ENCODE data around the gene ALOX15B.

Gene ALOX15B

DNA sequence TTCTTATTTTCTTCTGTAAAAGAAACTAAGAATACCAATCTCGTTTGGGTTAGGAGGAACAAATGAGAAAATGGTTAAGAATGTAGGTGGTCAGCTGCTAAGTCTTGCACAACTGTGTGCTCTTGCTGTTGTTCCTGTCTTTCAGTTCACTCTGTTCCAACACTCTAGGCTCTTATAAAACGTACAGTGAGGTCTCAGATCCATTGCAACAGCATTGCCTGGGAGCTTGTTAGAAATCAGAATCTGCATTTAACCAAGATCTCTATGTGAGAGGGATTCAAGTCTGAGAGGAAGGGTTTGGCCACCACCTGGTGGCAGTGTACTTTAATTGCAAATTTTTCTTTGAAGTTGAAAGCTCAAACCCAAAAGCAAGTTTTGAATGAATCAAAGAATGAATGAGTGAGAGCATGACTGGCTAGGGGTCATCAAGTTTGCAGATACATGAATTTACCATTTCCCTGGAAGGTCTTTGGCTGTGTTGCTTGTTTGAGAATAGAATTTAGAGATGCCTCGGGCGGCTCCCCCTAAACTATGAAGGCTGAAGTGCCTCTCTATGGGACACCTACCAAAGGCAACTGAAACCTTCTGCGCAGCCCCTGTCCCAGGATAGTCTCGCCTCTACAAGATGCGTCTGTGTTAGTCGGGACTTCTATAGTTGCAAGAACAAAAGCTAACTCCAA is 2.5 kb downstream of the ALOX15B start:
- no peak overlapping the region for H3K27ac Mint-ChIP-seq
- no peaks in the 10 kb centered on the region for H3K9me3 Mint-ChIP-seq
- H3K4me1 Mint-ChIP-seq (ENCODE audit: low read depth) = peaks cover 66% of the 10 kb centered on the region
- intact Hi-C loops (cut with micrococcal nuclease) = loop anchor here (1.0 to 2.0 kb wide), 3 partner anchors 25 to 129 kb away; no protein-coding TSS in a partner anchor
- H3K27me3 Mint-ChIP-seq = peaks cover 21% of the 10 kb centered on the region
- no peak overlapping the region for H3K4me3 Mint-ChIP-seq
- no peaks in the 10 kb centered on the region for H3K36me3 Mint-ChIP-seq (ENCODE audit: low read depth)

DNA sequence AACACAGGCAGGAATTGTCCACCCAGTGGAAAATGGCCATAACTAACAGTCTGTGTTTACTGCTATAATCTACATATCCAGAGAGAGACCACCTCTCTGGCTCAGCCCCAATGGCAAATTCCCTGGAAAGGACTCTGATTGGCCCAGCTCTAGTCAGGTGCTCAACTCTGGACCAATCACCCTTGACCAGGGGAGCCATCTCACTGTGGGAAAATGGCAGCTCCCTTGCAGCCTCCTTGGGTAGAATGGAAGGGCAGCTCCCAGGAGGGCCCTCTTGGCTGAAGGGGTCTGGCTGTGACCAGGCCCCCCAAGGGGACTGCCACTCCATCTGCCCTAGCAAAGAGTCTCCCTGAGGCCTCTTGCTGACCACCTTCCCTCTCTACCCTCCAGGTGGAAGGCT is 3.1 kb downstream of the ALOX15B start:
- H3K36me3 Mint-ChIP-seq (ENCODE audit: low read depth) = no peaks in the 10 kb centered on the region
- H3K4me1 Mint-ChIP-seq (ENCODE audit: low read depth) = peaks cover 66% of the 10 kb centered on the region
- no peak overlapping the region for H3K4me3 Mint-ChIP-seq
- no peaks in the 10 kb centered on the region for H3K9me3 Mint-ChIP-seq
- no peak overlapping the region for H3K27ac Mint-ChIP-seq
- intact Hi-C loops (cut with micrococcal nuclease) = loop anchor here (1.0 to 2.0 kb wide), 3 partner anchors 25 to 129 kb away; no protein-coding TSS in a partner anchor
- H3K27me3 Mint-ChIP-seq = peaks cover 21% of the 10 kb centered on the region

DNA sequence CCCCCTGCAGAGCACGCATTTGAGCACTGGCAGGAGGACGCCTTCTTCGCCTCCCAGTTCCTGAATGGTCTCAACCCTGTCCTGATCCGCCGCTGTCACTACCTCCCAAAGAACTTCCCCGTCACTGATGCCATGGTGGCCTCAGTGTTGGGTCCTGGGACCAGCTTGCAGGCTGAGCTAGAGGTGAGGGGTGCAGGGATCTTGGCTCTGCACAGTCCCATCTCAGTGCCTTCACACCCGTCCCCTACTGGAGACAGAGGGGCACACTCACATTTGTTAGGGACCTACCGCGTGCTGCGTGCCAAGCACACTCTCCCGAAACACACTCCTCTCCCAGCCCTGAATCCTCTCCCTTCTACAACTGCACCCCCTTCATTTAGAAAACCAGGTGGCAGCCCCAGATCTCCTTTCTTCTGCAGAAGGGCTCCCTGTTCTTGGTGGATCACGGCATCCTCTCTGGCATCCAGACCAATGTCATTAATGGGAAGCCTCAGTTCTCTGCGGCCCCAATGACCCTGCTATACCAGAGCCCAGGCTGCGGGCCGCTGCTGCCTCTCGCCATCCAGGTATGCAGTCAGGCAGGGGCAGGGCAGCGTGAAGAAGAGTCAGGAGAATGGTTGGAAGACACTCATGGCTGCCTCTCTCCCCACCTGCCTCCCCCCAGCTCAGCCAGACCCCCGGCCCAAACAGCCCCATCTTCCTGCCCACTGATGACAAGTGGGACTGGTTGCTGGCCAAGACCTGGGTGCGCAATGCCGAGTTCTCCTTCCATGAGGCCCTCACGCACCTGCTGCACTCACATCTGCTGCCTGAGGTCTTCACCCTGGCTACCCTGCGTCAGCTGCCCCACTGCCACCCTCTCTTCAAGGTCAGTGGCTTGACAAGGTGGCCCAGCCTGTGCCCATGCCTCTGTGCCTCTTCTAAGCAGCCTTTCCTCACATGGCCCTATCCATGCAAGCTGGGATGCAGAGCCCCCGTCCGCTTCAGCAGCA is 6.3 kb downstream of the ALOX15B start:
- intact Hi-C loops (cut with micrococcal nuclease) = no loop called here
- H3K27ac Mint-ChIP-seq = no peak overlapping the region
- H3K36me3 Mint-ChIP-seq (ENCODE audit: low read depth) = no peaks in the 10 kb centered on the region
- no peak overlapping the region for H3K4me3 Mint-ChIP-seq
- H3K27me3 Mint-ChIP-seq = peaks cover 9% of the 10 kb centered on the region
- no peaks in the 10 kb centered on the region for H3K9me3 Mint-ChIP-seq
- H3K4me1 Mint-ChIP-seq (ENCODE audit: low read depth) = peaks cover 43% of the 10 kb centered on the region

DNA sequence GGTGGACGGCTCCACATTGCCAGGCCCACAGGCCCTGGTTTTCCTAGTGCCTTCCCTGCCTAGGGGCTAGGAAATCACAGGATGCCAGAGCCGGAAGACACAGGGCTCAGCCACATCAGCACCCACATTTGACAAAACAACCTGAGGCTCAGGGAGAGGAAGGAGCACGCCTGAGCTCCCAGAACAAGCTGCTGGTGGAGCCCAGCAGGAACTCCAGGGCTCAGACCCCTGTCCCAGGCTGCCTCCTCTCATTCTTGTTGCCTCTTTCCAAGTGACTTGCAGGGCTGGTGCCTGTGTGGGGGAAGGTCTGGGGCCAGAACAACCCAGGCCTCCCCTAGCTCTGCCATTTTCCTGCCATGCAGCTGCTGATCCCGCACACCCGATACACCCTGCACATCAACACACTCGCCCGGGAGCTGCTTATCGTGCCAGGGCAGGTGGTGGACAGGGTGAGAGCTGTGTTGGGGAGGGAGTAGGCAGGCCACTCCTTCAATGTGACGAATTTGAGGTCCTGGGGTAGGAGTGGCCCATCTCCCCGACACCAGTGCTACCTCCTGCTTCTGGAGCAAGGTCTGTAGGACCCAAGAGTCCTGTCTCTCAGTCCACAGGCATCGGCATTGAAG is 7.6 kb downstream of the ALOX15B start:
- peaks cover 30% of the 10 kb centered on the region for H3K4me1 Mint-ChIP-seq (ENCODE audit: low read depth)
- no peaks in the 10 kb centered on the region for H3K36me3 Mint-ChIP-seq (ENCODE audit: low read depth)
- H3K4me3 Mint-ChIP-seq = no peak overlapping the region
- no peak overlapping the region for H3K27ac Mint-ChIP-seq
- intact Hi-C loops (cut with micrococcal nuclease) = no loop called here
- peaks cover 7% of the 10 kb centered on the region for H3K27me3 Mint-ChIP-seq
- no peaks in the 10 kb centered on the region for H3K9me3 Mint-ChIP-seq

DNA sequence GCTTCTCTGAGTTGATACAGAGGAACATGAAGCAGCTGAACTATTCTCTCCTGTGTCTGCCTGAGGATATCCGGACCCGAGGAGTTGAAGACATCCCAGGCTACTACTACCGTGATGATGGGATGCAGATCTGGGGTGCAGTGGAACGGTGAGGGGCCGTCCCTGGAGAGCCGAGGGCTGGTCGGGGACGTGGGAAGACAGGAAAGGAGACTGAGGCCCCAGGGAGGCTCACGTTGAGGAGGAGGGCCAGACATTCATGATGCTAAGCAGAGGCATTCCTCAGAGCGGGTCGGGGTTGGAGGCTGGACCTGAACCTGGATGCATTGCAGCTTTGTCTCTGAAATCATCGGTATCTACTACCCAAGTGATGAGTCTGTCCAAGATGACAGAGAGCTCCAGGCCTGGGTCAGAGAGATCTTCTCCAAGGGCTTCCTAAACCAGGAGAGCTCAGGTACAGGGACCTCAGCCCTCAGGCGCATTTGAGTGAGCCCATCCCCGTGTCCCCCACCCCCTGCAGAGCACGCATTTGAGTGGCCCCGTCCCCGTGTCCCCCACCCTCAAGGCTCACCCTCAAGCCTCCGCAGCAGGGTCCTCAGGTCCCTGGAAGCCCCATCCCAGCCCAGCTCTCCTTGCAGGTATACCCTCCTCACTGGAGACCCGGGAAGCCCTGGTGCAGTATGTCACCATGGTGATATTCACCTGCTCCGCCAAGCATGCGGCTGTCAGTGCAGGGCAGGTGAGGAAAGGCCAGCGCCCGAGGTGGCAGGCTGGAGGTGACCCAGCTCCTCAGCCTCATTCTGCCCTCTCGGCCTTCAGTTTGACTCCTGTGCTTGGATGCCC is 8.3 kb downstream of the ALOX15B start:
- Mint-ChIP-seq H3K4me1 (ENCODE audit: low read depth) (peaks cover 23% of the 10 kb centered on the region), H3K4me3 (no peak overlapping the region), H3K27me3 (peaks cover 7% of the 10 kb centered on the region), H3K9me3 (no peaks in the 10 kb centered on the region), H3K27ac (no peak overlapping the region), H3K36me3 (ENCODE audit: low read depth) (no peaks in the 10 kb centered on the region)
- intact Hi-C loops (cut with micrococcal nuclease) = no loop called here

DNA sequence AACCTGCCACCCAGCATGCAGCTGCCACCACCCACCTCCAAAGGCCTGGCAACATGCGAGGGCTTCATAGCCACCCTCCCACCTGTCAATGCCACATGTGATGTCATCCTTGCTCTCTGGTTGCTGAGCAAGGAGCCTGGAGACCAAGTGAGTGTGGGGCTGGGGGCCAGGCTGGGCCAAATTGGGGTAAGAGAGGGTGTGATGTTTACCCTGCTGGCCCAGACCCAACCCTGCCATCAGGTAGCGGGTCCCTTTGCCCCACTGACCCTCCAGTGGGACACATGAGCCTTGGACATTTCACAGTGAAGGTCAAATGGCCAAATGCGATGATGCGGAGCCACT is 8.9 kb downstream of the ALOX15B start:
- no peaks in the 10 kb centered on the region for H3K9me3 Mint-ChIP-seq
- peaks cover 17% of the 10 kb centered on the region for H3K4me1 Mint-ChIP-seq (ENCODE audit: low read depth)
- no peak overlapping the region for H3K27ac Mint-ChIP-seq
- no peaks in the 10 kb centered on the region for H3K36me3 Mint-ChIP-seq (ENCODE audit: low read depth)
- H3K27me3 Mint-ChIP-seq = peaks cover 7% of the 10 kb centered on the region
- intact Hi-C loops (cut with micrococcal nuclease) = no loop called here
- no peak overlapping the region for H3K4me3 Mint-ChIP-seq

DNA sequence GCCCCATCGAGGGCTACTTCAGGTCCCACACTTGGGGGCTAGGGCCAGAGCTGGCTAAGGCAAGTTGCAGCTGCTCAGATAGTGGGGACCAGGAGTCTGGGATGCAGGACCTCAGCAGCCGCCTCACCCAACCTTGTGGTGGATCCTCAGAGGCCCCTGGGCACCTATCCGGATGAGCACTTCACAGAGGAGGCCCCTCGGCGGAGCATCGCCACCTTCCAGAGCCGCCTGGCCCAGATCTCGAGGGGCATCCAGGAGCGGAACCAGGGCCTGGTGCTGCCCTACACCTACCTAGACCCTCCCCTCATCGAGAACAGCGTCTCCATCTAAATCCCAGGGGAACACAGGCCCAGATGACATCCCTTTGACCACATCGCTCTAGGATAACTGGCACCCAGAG is 9.4 kb downstream of the ALOX15B start:
- H3K27me3 Mint-ChIP-seq = peaks cover 7% of the 10 kb centered on the region
- no peak overlapping the region for H3K4me3 Mint-ChIP-seq
- no peaks in the 10 kb centered on the region for H3K9me3 Mint-ChIP-seq
- H3K36me3 Mint-ChIP-seq (ENCODE audit: low read depth) = no peaks in the 10 kb centered on the region
- peaks cover 12% of the 10 kb centered on the region for H3K4me1 Mint-ChIP-seq (ENCODE audit: low read depth)
- intact Hi-C loops (cut with micrococcal nuclease) = no loop called here
- no peak overlapping the region for H3K27ac Mint-ChIP-seq

DNA sequence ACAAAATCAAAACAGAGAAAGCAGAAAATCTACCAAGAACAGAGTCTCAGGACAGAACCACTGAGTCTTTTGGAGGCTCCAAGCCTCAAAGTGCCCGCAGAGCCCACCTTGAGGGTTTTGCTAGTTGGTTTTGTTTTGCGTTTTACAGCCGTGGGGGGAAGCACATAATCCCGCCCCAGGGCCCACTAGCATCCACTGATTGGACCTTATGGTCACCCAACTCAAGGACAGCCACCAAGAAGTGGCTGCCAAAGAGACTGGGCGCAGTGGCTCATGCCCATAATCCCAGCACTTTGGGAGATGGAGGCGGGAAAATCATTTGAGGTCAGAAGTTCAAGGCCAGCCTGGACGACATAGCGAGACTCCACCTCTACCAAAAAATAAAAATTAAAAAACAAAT is 9.9 kb downstream of the ALOX15B start:
- Mint-ChIP-seq H3K9me3 (no peaks in the 10 kb centered on the region), H3K36me3 (ENCODE audit: low read depth) (no peaks in the 10 kb centered on the region), H3K27ac (no peak overlapping the region), H3K4me1 (ENCODE audit: low read depth) (peaks cover 7% of the 10 kb centered on the region), H3K4me3 (no peak overlapping the region), H3K27me3 (peaks cover 7% of the 10 kb centered on the region)
- intact Hi-C loops (cut with micrococcal nuclease) = no loop called here

DNA sequence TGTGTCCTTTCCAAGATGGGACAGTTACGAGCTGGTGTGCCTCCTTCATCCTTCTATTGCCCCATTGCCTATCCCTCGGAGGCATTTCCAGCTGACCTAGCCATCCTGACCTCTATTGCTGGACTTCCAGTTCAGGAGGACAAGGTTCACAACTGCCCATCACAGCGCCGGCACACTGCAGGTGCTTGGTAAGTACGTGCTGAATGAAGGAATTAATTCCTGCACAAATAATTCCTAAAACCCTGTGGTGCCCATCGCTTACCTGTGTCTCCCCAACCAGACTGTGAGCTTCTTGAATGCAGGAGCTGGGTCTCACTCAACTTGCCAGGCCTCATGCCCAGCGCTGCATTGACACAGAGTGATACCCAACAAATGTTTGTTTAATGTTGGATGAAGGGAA is 13.0 kb downstream of the ALOX15B start:
- intact Hi-C loops (cut with micrococcal nuclease) = no loop called here
- Mint-ChIP-seq H3K9me3 (no peaks in the 10 kb centered on the region), H3K36me3 (ENCODE audit: low read depth) (no peaks in the 10 kb centered on the region), H3K4me3 (no peak overlapping the region), H3K27ac (no peak overlapping the region), H3K27me3 (no peaks in the 10 kb centered on the region), H3K4me1 (ENCODE audit: low read depth) (peaks cover 24% of the 10 kb centered on the region)

DNA sequence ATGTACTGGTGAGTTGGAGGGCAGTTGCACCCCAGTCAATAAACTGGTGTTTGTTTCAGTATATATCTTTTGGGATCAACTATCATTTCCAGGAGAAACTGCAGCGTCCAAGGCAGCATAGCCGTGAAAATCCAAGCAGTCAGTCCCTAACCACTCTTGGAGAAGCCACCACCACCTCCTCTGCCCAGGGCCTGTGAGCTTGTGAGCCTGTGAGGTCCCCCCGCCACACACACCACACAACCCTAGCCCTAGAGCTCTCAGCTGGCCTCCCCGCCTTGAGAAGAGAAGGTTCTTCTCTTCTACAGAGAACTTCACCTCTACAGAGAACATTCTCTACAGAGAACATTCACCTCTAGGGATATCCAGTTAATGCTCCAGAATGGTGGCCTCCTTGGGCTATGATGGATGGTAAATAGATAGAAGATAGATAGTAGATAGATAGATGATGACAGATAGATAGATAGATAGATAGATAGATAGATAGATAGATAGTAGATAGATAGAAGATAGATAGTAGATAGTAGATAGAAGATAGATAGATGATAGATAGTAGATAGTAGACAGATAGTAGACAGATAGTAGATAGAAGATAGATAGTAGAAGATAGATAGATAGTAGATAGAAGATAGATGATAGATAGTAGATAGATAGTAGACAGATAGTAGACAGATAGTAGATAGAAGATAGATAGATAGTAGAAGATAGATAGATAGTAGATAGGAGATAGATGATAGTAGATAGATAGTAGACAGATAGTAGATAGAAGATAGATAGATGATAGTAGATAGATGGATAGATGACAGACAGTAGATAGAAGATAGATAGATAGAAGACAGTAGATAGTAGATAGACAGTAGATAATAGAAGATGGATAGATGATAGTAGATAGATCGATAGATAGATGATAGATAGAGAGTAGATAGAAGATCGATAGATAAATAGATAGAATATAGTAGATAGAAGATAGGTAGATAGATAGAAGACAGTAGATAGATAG is 13.7 kb downstream of the ALOX15B start:
- peaks cover 3% of the 10 kb centered on the region for H3K27me3 Mint-ChIP-seq

DNA sequence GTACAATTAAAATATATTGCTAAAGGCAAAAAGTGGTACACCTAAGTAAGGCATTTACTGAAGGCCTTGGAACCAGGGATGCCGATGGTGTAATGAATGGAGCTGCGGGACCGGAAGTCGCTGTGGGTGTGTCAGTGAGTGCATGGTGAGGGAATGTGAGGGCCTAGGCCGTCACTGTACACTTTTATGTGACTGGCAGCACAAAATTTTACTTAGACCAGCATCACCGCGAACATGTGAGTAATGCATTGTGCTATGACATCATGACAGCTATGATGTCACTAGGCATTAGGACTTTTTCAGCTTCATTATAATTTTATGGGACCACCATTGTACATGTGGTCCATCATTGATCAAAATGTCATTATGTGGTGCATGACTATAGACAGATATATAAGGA is 14.7 kb downstream of the ALOX15B start:
- H3K9me3 Mint-ChIP-seq = no peaks in the 10 kb centered on the region
- no peaks in the 10 kb centered on the region for H3K36me3 Mint-ChIP-seq (ENCODE audit: low read depth)
- intact Hi-C loops (cut with micrococcal nuclease) = no loop called here
- peaks cover 3% of the 10 kb centered on the region for H3K27me3 Mint-ChIP-seq
- H3K4me3 Mint-ChIP-seq = no peak overlapping the region
- peaks cover 37% of the 10 kb centered on the region for H3K4me1 Mint-ChIP-seq (ENCODE audit: low read depth)
- H3K27ac Mint-ChIP-seq = no peak overlapping the region

More for the DNA sequence above, 13.7 kb downstream of the ALOX15B start:
- Mint-ChIP-seq H3K4me3 (no peak overlapping the region), H3K36me3 (ENCODE audit: low read depth) (no peaks in the 10 kb centered on the region), H3K9me3 (no peaks in the 10 kb centered on the region), H3K27ac (no peak overlapping the region), H3K4me1 (ENCODE audit: low read depth) (peaks cover 32% of the 10 kb centered on the region)
- intact Hi-C loops (cut with micrococcal nuclease) = no loop called here

DNA sequence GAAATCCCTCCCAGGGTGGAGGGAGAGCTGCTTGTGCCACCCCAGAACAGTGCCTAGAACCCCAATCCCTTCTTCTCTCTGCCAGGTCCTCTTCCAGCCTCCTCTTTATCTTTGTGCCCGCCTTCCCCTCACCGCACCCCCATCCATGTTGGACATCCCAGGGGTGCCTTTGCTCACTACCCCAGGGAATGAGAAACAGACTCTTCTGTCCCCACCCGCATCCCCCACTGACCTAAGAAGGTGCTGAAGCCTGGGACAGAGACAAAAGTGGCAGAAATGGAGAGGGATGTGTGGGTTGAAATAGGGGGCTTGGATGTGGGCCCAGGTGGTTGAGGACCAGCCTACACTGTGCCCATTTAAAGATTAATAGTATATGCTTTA is 17.0 kb downstream of the ALOX15B start:
- peaks cover 37% of the 10 kb centered on the region for H3K4me1 Mint-ChIP-seq (ENCODE audit: low read depth)

More for the DNA sequence above, 17.0 kb downstream of the ALOX15B start:
- peak overlapping the region; percentile 80 for H3K27ac Mint-ChIP-seq
- H3K27me3 Mint-ChIP-seq = peaks cover 15% of the 10 kb centered on the region
- H3K9me3 Mint-ChIP-seq = no peaks in the 10 kb centered on the region
- intact Hi-C loops (cut with micrococcal nuclease) = loop anchor here (2.0 to 5.0 kb wide), 2 partner anchors 39 to 143 kb away; no protein-coding TSS in a partner anchor
- H3K36me3 Mint-ChIP-seq (ENCODE audit: low read depth) = no peaks in the 10 kb centered on the region
- H3K4me3 Mint-ChIP-seq = no peak overlapping the region

Measured in dendritic cell treated with granulocyte-macrophage colony-stimulating factor and Interleukin-4, amounts not matched to agents 40 ng/mL and 50 ng/mL, for 4 days (primary cell).